Skeletal muscle cell (primary cell): ENCODE measurements around the gene HRAS.
A peak's percentile ranks its signal among the peaks of the same experiment; 100 is the strongest.

ENCODE experiments used
- DNase-seq: peaks from one replicate; pipeline ENCODE4 v3.0.0-alpha.2; 2010; ENCODE audit warnings: low read depth
- H3K4me3 ChIP-seq: 2 replicates; pipeline ENCODE4 v1.5.1; 2011; ENCODE audit warnings: low read depth, mild to moderate bottlenecking, control low read depth, low read length, moderate library complexity

Gene HRAS

GRCh38 chr11:568306-569157 lies 33.2 kb upstream of the HRAS start:
- H3K4me3 ChIP-seq: peak overlapping the region; percentile 76
- DNase-seq: peak; percentile 81

- peak overlapping the region; percentile 76 for H3K4me3 ChIP-seq
- DNase-seq: no peak
Observed at GRCh38 chr11:567629-568292, 32.4 kb upstream of the HRAS start.

DNA sequence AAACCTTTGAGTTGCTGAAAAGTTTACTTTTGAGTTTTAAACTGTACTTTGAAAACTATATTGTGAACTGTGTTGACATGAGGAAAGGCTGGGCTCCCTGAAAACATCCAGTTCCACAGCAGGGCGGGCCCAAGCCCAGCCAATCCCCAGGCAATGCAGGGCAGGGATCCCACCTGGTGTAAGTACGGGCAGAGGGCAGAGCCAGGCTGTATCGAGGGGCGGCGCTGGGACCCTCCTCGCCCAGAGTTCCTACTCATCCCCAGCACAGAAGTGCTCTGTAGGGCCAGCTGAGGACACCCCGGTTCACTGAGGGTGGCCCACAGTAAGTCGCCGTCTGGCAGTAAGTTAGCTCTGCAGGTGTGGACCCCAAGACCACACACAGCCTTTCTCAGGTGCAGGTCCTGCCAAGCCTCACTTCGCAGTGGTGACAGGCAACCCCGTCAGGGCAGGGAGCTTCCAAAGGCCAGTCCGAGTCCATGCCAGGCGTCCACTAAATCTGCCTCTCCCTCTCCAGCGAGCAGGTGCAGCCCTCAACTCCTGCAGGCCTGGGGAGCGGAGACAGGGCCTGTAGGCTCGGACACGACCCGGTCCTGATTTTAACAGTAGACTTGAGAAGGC lies 31.7 kb upstream of the HRAS start:
- DNase-seq: no peak
- H3K4me3 ChIP-seq: peak overlapping the region; percentile 76

GRCh38 chr11:565921-566509 lies 30.6 kb upstream of the HRAS start:
- no peak overlapping the region for H3K4me3 ChIP-seq

GRCh38 chr11:563812-564578 lies 28.6 kb upstream of the HRAS start:
- H3K4me3 ChIP-seq: no peak overlapping the region
- DNase-seq: no peak

More at GRCh38 chr11:565921-566509, 30.6 kb upstream of the HRAS start:
- DNase-seq: no peak

DNA sequence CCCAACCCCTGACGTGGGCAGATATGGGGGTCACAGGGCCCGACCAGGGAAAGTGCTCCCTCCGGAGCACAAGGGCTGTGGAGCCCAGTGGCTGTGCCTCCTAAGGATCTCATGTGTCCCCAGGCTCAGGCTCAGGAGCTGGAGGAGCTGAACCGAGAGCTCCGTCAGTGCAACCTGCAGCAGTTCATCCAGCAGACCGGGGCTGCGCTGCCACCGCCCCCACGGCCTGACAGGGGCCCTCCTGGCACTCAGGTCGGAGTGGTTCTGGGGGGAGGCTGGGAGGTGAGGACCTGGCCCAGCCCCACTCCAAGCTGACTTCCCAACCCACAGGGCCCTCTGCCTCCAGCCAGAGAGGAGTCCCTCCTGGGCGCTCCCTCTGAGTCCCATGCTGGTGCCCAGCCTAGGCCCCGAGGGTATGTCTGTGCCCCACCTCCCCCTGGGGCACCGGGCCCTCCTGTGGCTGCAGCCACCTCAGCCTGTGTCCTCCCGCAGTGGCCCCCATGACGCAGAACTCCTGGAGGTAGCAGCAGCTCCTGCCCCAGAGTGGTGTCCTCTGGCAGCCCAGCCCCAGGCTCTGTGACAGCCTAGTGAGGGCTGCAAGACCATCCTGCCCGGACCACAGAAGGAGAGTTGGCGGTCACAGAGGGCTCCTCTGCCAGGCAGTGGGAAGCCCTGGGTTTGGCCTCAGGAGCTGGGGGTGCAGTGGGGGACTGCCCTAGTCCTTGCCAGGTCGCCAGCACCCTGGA lies 27.9 kb upstream of the HRAS start:
- no peak for DNase-seq
- no peak overlapping the region for H3K4me3 ChIP-seq

- H3K4me3 ChIP-seq: no peak overlapping the region
- DNase-seq: no peak
Observed at GRCh38 chr11:562046-562645, 26.8 kb upstream of the HRAS start.

GRCh38 chr11:561148-562003 lies 26.0 kb upstream of the HRAS start:
- peak overlapping the region; percentile 56 for H3K4me3 ChIP-seq
- no peak for DNase-seq

- peak within 1 kb of the TSS; percentile 60 for H3K4me3 ChIP-seq
- peak; percentile 24 for DNase-seq
Observed at GRCh38 chr11:560305-561147, 25.1 kb upstream of the HRAS start, which contains the start of the genes LMNTD2 and RASSF7. TSS of gene LMNTD2 (minus strand) at chr11:560738. CDS start at chr11:560716, 22 bp downstream. TSS of gene RASSF7 (plus strand) at chr11:560970. CDS start at chr11:561769, 799 bp downstream.

- no peak for DNase-seq
- H3K4me3 ChIP-seq: peak overlapping the region; percentile 60
Observed at GRCh38 chr11:559712-560304, 24.4 kb upstream of the HRAS start.

DNA sequence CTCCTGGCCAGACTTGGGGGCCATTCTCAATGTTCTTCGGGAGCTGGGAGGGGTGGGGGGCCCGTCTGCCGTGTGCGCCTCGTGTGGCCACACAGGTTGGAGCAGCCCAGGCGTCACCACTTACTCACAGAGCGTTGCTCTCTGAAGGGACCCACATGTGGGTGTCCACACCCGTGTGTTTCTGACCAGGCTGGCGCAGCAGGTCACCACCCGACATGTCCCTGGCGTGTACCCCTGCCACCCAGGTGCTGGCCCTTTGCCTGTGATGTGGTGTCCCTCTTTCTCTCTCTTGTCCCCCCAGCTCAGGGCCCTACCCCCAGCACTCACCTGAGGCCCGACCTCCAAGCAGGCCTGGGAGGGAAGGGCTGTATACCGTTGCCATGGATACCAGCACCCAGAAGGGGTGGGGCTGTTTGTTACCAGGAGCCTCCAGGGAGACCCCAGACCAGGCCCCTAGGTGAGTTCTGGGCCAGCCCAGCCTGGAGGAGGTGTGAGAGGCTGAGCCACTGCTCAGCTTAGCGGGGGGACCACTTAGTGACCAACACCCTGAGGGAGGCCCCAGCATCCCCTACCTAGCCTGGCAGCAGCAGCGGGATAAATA lies 23.7 kb upstream of the HRAS start:
- DNase-seq: no peak
- no peak overlapping the region for H3K4me3 ChIP-seq

GRCh38 chr11:558503-558902 lies 23.1 kb upstream of the HRAS start:
- DNase-seq: no peak
- no peak overlapping the region for H3K4me3 ChIP-seq

DNA sequence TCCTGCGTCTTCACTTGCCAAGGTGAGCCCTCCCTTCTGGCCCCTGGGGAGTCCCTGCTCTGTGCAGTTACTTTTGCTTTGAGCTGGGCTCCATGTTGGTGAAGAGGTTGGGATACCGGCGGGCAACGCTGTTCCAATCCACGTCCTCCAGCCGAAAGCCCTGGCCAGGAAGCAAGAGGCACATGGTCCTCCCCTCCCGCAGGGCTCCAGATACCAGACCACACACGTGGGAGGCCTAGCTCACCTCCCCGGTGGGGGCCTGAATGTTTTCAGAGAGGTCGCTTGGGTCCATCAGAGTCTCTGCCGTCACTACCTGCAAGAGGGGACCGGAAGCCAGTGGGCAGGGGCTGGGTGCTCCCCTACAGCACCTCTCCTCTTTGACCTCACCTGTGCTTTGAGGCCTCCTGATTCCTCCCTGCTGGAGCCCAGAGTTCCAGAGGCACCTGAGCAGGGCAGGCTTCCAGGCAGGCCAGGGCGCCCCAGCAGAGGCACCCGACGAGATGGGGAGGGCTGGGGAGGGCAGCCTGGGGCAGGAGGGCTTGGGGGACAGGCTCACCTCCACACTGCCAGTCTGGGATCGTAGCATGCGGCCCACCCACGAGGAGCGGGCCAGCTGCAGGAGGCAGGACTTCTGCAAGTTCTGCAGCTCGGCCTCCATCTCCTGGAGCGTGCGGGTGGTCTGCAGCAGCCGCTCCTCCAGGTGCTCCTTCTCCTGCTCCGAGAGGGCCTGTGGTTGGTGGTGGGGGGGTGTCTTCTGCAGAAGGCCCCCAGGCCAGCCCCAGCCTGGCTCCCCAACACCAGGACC lies 22.2 kb upstream of the HRAS start:
- DNase-seq: no peak
- H3K4me3 ChIP-seq: no peak overlapping the region

DNA sequence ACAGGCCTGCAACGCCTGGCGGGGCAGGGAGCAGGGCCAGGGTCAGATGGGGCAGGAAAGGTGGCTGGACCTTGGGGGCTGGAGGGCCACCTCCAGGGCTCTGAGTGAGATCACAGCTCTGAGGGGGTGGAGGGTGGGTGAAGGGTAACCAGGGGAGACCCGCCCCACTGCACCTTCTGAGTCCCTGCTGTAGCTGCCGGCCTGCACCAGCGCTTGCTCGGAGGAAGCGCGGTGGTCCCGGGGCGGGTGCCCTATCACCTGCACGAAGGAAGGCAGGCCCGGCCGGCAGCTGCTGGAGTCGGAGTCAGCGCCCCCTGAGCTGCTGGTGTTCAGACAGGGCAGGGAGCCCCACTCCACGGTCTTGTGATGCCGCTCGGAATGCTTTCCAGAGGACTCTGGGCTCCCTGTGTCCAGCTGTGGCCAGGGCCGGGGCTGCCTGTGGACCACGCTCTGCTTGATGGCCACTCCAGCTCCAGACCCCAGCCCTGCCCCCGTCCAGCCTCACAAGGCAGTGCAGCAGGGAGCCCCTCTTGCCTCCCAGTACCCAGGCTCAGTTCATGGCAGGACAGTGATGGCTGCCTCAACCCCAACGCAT lies 21.4 kb upstream of the HRAS start:
- no peak for DNase-seq
- H3K4me3 ChIP-seq: no peak overlapping the region
